Osteoblast (primary cell): ENCODE results near the gene ZBTB44. TPM values are rescaled to one million over a fixed set of nuclear protein-coding genes. Genes with fewer than 3 reads are reported as not detected.
"Not testable (repeated sequence)": the region's sequence is repeated elsewhere in the genome, so short reads cannot be mapped to it uniquely, and the experiment has no call there.

Source experiments
- DNase-seq: peaks from one replicate; pipeline ENCODE4 v3.0.0; 2011; ENCODE audit warnings: low spot score, mixed read lengths; ENCODE audit not compliant: insufficient read length; ENCODE audit errors: missing footprints
- H2AFZ ChIP-seq: 2 replicates; pipeline ENCODE4 v1.6.0; 2011; ENCODE audit warnings: mild to moderate bottlenecking, low read length
- H3K27ac ChIP-seq: 2 replicates; pipeline ENCODE4 v1.5.1; 2011; ENCODE audit warnings: mild to moderate bottlenecking, low read depth, low read length, moderate library complexity
- H3K27me3 ChIP-seq: 2 replicates; pipeline ENCODE4 v1.6.0; 2012; ENCODE audit warnings: mild to moderate bottlenecking, control low read depth, inconsistent platforms, low read length, moderate library complexity; ENCODE audit not compliant: insufficient read depth
- H3K36me3 ChIP-seq: 2 replicates; pipeline ENCODE4 v1.5.1; 2011; ENCODE audit warnings: mild to moderate bottlenecking, low read length, control low read depth, moderate library complexity; ENCODE audit not compliant: insufficient read depth
- H3K4me1 ChIP-seq: 2 replicates; pipeline ENCODE4 v1.5.1; 2011; ENCODE audit warnings: mild to moderate bottlenecking, low read length, control low read depth, moderate library complexity; ENCODE audit not compliant: insufficient read depth
- H3K4me2 ChIP-seq: 2 replicates; pipeline ENCODE4 v1.6.0; 2011; ENCODE audit warnings: mild to moderate bottlenecking, low read length; ENCODE audit not compliant: insufficient read depth
- H3K4me3 ChIP-seq: fragments of 200-600 bp; sonication (generic); 3 replicates; pipeline ENCODE4 v1.5.1; 2012; ENCODE audit warnings: mild to moderate bottlenecking, low read length, inconsistent platforms; ENCODE audit not compliant: insufficient read depth
- H3K79me2 ChIP-seq: 2 replicates; pipeline ENCODE4 v1.6.0; 2012; ENCODE audit warnings: mild to moderate bottlenecking, low read length, control low read depth, inconsistent platforms; ENCODE audit not compliant: insufficient read depth
- H3K9me3 ChIP-seq: 2 replicates; pipeline ENCODE4 v1.5.1; 2011; ENCODE audit warnings: low read depth, low read length, control low read depth
- H4K20me1 ChIP-seq: 2 replicates; pipeline ENCODE4 v1.6.0; 2012; ENCODE audit warnings: mild to moderate bottlenecking, low read length, control low read depth; ENCODE audit not compliant: insufficient read depth
- CTCF ChIP-seq: IDR thresholded peaks from 2 replicates; pipeline ENCODE4 v1.5.1; 2011; ENCODE audit warnings: mild to moderate bottlenecking, low read depth, low read length, moderate library complexity; ENCODE audit errors: extremely low read depth
- total RNA-seq: library from RNA; depleted of rRNA; stranded (reverse); fragments of >200 nt; gene quantifications from 2 replicates; pipeline ENCODE4 v1.2.3, GENCODE V29; 2012

ZBTB44 gene
- total RNA-seq, 1 donor: 50.3 TPM

DNA sequence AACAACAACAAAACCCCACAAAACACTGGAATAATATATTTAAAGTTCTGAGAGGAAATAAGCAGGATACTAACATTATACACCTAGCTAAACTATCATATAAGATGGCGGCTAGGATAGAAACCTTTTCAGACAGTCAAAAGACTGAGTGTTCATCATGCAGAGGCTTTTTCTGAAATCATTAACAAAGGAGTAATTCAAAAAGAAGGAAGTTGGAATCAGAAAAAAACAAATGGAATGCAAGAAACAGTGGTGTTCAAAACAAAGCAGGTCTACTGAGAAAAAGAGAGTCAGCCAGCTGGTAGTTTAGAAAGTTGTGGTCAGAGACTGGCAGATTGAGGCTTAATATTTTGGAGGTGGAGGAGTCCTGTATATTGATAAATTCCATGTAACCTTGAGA, 30.1 kb upstream of the ZBTB44 start:
- Histone ChIP-seq H3K4me2 (no peak overlapping the region), H3K4me3 (no peak overlapping the region), H4K20me1 (no peaks in the 10 kb centered on the region), H2AFZ (no peak overlapping the region), H3K27ac (no peak overlapping the region), H3K36me3 (no peaks in the 10 kb centered on the region), H3K27me3 (peaks cover 24% of the 10 kb centered on the region), H3K4me1 (no peaks in the 10 kb centered on the region), H3K9me3 (no peaks in the 10 kb centered on the region), H3K79me2 (no peaks in the 10 kb centered on the region)
- TF ChIP-seq CTCF: no peak
- no peak for DNase-seq

DNA sequence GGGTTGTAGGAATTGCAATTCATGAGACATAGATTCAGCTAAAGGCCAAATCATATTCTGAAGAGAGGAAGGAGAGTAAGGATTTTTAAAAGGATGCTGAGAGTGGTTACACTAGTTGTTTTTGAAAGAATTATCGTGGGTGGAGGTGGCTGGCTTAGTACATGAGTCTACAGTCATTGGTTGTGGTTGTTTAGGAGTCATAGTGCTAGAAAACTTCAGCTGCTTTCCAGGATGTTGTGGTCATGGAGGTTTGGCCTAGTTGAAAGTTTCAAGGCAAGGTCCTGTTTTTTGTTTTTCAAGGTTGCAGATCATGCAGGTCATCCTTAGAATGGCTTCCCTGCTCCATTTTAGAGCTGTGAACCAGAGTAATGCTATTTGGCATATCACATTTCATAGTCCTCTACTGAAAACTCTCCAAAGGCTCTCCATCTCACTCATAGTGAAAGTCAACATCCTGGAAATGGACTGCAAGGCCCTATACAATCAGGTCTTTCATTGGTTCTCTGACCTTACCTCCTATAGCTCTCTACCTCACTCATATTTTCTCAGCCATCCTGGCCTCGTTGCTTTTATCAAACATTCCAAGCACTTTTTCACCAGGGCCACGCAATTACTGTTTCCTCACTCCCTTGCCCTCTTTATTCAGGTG, 26.1 kb upstream of the ZBTB44 start:
- no peak for DNase-seq
- no peak for TF ChIP-seq CTCF

DNA sequence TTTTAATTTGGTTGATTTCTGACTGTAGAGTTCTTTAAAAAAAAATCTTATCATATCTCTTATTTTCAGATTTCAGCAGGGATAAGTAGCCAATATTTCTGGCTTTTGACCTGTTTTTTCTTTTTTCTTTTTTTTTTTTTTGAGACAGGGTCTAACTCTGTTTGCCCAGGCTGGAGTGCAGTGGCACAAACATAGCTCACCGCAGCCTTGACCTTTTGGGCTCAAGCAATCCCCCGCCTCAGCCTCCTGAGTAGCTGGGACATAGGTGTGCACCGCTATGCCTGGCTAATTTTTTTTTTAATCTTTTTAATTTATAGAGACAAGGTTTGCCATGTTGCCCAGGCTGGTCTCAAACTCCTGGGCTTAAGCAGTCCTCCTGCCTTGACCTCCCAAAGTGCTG, 23.9 kb upstream of the ZBTB44 start:
- Histone ChIP-seq H3K4me3 (no peak overlapping the region), H3K9me3 (no peaks in the 10 kb centered on the region), H3K27ac (no peak overlapping the region), H3K4me2 (no peak overlapping the region), H2AFZ (no peak overlapping the region), H4K20me1 (no peaks in the 10 kb centered on the region), H3K27me3 (peaks cover 11% of the 10 kb centered on the region), H3K36me3 (no peaks in the 10 kb centered on the region), H3K4me1 (no peaks in the 10 kb centered on the region), H3K79me2 (no peaks in the 10 kb centered on the region)
- no peak for TF ChIP-seq CTCF
- no peak for DNase-seq

More for the DNA sequence above, 26.1 kb upstream of the ZBTB44 start:
- Histone ChIP-seq H2AFZ (no peak overlapping the region), H3K4me3 (no peak overlapping the region), H3K4me2 (no peak overlapping the region), H3K27ac (no peak overlapping the region), H3K27me3 (peaks cover 7% of the 10 kb centered on the region), H3K4me1 (no peaks in the 10 kb centered on the region), H4K20me1 (no peaks in the 10 kb centered on the region), H3K79me2 (no peaks in the 10 kb centered on the region), H3K36me3 (no peaks in the 10 kb centered on the region), H3K9me3 (no peaks in the 10 kb centered on the region)

DNA sequence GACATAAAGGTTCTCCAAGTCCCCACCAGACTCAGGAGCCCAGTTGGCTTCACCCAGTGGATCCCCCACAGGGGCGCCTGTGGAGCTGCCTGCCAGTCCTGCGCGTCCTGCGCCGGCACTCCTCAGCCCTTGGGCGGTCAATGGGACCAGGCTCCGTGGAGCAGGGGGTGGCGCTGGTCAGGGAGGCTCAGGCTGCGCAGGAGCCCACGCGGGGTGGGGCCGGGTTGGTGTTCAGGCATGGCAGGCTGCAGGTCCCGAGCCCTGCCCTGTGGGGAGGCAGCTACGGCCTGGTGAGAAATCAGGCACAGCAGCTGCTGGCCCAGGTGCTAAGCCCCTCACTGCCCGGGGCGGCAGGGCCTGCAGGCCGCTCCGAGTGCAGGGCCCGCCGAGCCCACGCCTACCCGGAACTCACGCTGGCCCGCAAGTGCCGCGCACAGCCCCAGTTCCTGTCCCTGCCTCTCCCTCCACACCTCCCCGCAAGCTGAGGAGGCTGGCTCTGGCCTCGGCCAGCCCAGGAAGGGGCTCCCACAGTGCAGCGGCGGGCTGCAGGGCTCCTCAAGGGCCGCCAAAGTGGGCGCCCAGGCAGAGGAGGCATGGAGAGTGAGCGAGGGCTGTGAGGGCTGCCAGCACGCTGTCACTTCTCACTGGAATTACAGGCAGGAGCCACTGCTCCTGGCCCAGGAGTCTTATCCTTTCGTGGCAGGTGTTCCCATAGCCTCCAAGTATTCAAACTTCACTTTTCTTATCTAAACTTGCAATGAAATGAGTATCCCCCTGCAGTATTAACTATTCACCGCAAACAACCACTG, 22.8 kb upstream of the ZBTB44 start:
- Histone ChIP-seq H3K9me3 (no peaks in the 10 kb centered on the region), H2AFZ (no peak overlapping the region), H3K36me3 (no peaks in the 10 kb centered on the region), H3K27ac (no peak overlapping the region), H3K27me3 (peaks cover 5% of the 10 kb centered on the region), H3K4me1 (no peaks in the 10 kb centered on the region), H3K4me3 (no peak overlapping the region), H3K4me2 (no peak overlapping the region), H3K79me2 (no peaks in the 10 kb centered on the region), H4K20me1 (no peaks in the 10 kb centered on the region)
- no peak for TF ChIP-seq CTCF
- no peak for DNase-seq

GRCh38 chr11:130331397-130331796, 16.7 kb upstream of the ZBTB44 start:
- DNase-seq, H3K9me3 ChIP-seq, H3K4me1 ChIP-seq, H3K79me2 ChIP-seq, H3K27ac ChIP-seq, H3K4me3 ChIP-seq, H4K20me1 ChIP-seq, H3K27me3 ChIP-seq, H3K4me2 ChIP-seq, H2AFZ ChIP-seq, H3K36me3 ChIP-seq: not testable (repeated sequence)
